A549 (cell line): Measurements from ENCODE around the gene PRKG1. TPM values are rescaled to one million over a fixed set of nuclear protein-coding genes. Genes with fewer than 3 reads are reported as not detected.

Experiments
- ATAC-seq, 2 experiments: fragments of 200-7000 bp in 1 of 2; fragments of >200 bp in 1 of 2; cut with Nextera tagmentation in 1 of 2; cut with Tn5 transposase in 1 of 2; 3 replicates each; pipeline versions ENCODE4 v1.8.0 to v1.9.1; 2018 to 2020; ENCODE audit warnings: mild to moderate bottlenecking in 1 of 2, moderate library complexity in 1 of 2
- CTCF ChIA-PET: fragments of 300-600 bp; sonication (Branson Sonifier 250); formaldehyde crosslinking; extraction: SDS; loops from one replicate; lab custom pipeline; 2021; ENCODE audit warnings: antibody characterized with exemption, inconsistent platforms; lab: Yijun Ruan, JAX
- POLR2A ChIA-PET: fragments of 350-600 bp; formaldehyde crosslinking; extraction: SDS; loops from one replicate; lab custom pipeline; 2021; ENCODE audit warnings: antibody characterized with exemption, inconsistent platforms; lab: Yijun Ruan, JAX
- DNase-seq, 2 experiments: peaks; one replicate each; pipeline versions ENCODE4 v3.0.0 to v3.0.0-alpha.2; 2011 to 2016; ENCODE audit warnings: low read depth in 1 of 2, low spot score in 1 of 2
- FAIRE-seq: peaks from 2 replicates; lab custom pipeline; 2011; peaks lifted over from hg19 to GRCh38; lab: Jason Lieb, UNC
- H3K27ac ChIP-seq, 2 experiments: fragments of >200 bp; sonication (Bioruptor Twin); formaldehyde crosslinking; 3 replicates each; pipeline ENCODE4 v1.5.1; 2016 to 2017
- H3K4me1 ChIP-seq: fragments of >200 bp; sonication (Bioruptor Twin); formaldehyde crosslinking; 3 replicates; pipeline ENCODE4 v1.6.1; 2016
- H3K4me2 ChIP-seq: fragments of >200 bp; sonication (Bioruptor Twin); formaldehyde crosslinking; 3 replicates; pipeline ENCODE4 v1.6.1; 2016
- H3K4me3 ChIP-seq: fragments of >200 bp; sonication (Bioruptor Twin); formaldehyde crosslinking; 3 replicates; pipeline ENCODE4 v1.5.1; 2016
- H3K9me3 ChIP-seq: fragments of >200 bp; sonication (Bioruptor Twin); formaldehyde crosslinking; 3 replicates; pipeline ENCODE4 v1.6.1; 2016
- ATOH8 ChIP-seq: fragments of 250-450 bp; sonication (Bioruptor Pico); IDR thresholded peaks from 2 replicates; pipeline ENCODE4 v1.5.0; 2020; ENCODE audit warnings: low read depth, mild to moderate bottlenecking, moderate library complexity
- BCL3 ChIP-seq: fragments of >200 bp; sonication (Bioruptor Twin); formaldehyde crosslinking; IDR thresholded peaks from 3 replicates; pipeline ENCODE4 v1.6.1; 2016
- CTCF ChIP-seq: fragments of >200 bp; sonication (Bioruptor Twin); formaldehyde crosslinking; IDR thresholded peaks from 3 replicates; pipeline ENCODE4 v1.5.1; 2016
- EHMT2 ChIP-seq: fragments of 200-600 bp; sonication (generic); IDR thresholded peaks from 2 replicates; pipeline ENCODE4 v1.6.1; 2016; ENCODE audit warnings: antibody characterized with exemption, low read depth, mild to moderate bottlenecking, moderate library complexity
- ELK1 ChIP-seq: fragments of 150-350 bp; IDR thresholded peaks from 2 replicates; pipeline ENCODE4 v1.6.1; 2014; ENCODE audit warnings: low read depth, mild to moderate bottlenecking, low read length
- FOSB ChIP-seq: fragments of 250-450 bp; sonication (Bioruptor Pico); IDR thresholded peaks from 2 replicates; pipeline ENCODE4 v1.5.0; 2020; ENCODE audit warnings: mild to moderate bottlenecking, moderate library complexity
- FOSL2 ChIP-seq, 2 experiments: fragments of 450-650 bp in 1 of 2; fragments of >200 bp in 1 of 2; sonication (Bioruptor Twin) in 1 of 2; formaldehyde crosslinking; IDR thresholded peaks; 2 replicates each; pipeline versions ENCODE4 v1.5.0 to v1.6.1; 2016 to 2020; ENCODE audit warnings: mild to moderate bottlenecking in 1 of 2, moderate library complexity in 1 of 2
- FOXS1 ChIP-seq: fragments of 250-450 bp; sonication (Bioruptor Pico); IDR thresholded peaks from 2 replicates; pipeline ENCODE4 v1.5.0; 2020; ENCODE audit warnings: mild to moderate bottlenecking, moderate library complexity
- GATA3 ChIP-seq: IDR thresholded peaks from 2 replicates; pipeline ENCODE4 v1.6.1; 2012; ENCODE audit warnings: borderline replicate concordance
- HDAC2 ChIP-seq: fragments of 200-600 bp; sonication (generic); IDR thresholded peaks from 2 replicates; pipeline ENCODE4 v1.6.1; 2016
- HOXA7 ChIP-seq: fragments of 250-450 bp; sonication (Bioruptor Pico); IDR thresholded peaks from 2 replicates; pipeline ENCODE4 v1.5.0; 2020; ENCODE audit warnings: mild to moderate bottlenecking, moderate library complexity
- HOXB13 ChIP-seq: fragments of 250-450 bp; sonication (Bioruptor Pico); IDR thresholded peaks from 2 replicates; pipeline ENCODE4 v1.5.0; 2020; ENCODE audit warnings: low read depth, mild to moderate bottlenecking, moderate library complexity
- JUN ChIP-seq, 2 experiments: fragments of >200 bp; sonication (Bioruptor Twin); formaldehyde crosslinking; IDR thresholded peaks; 2 replicates in 1 of 2; 3 replicates in 1 of 2; pipeline ENCODE4 v1.6.1; 2016 to 2017
- JUNB ChIP-seq: fragments of >200 bp; sonication (Bioruptor Twin); formaldehyde crosslinking; IDR thresholded peaks from 2 replicates; pipeline ENCODE4 v1.6.1; 2016
- KDM1A ChIP-seq: fragments of 200-600 bp; sonication (generic); IDR thresholded peaks from 2 replicates; pipeline ENCODE4 v1.6.1; 2016; ENCODE audit warnings: low read depth, mild to moderate bottlenecking
- KDM5A ChIP-seq: fragments of 200-600 bp; sonication (generic); IDR thresholded peaks from 2 replicates; pipeline ENCODE4 v1.6.1; 2016; ENCODE audit warnings: antibody characterized with exemption, mild to moderate bottlenecking
- MAZ ChIP-seq: fragments of 150-350 bp; IDR thresholded peaks from 2 replicates; pipeline ENCODE4 v1.6.1; 2014; ENCODE audit warnings: antibody characterized with exemption, low read depth, low read length, borderline replicate concordance
- MYC ChIP-seq: IDR thresholded peaks from 2 replicates; pipeline ENCODE4 v1.6.1; 2012; ENCODE audit warnings: mild to moderate bottlenecking, inconsistent platforms, low read length, improper control_type of control experiment, borderline replicate concordance
- NPAS2 ChIP-seq: fragments of 250-450 bp; sonication (Bioruptor Pico); IDR thresholded peaks from 2 replicates; pipeline ENCODE4 v1.8.0; 2022; ENCODE audit warnings: mild to moderate bottlenecking, moderate library complexity, borderline replicate concordance
- NR3C1 ChIP-seq: fragments of >200 bp; sonication (Bioruptor Twin); formaldehyde crosslinking; IDR thresholded peaks from 3 replicates; pipeline ENCODE4 v1.6.1; 2017
- PBX3 ChIP-seq: IDR thresholded peaks from 2 replicates; pipeline ENCODE4 v1.6.1; 2012
- POLR2A ChIP-seq: IDR thresholded peaks from 2 replicates; pipeline ENCODE4 v1.6.1; 2012; ENCODE audit warnings: mild to moderate bottlenecking, low read length
- RARB ChIP-seq: fragments of 250-450 bp; sonication (Bioruptor Pico); IDR thresholded peaks from 2 replicates; pipeline ENCODE4 v1.8.0; 2021; ENCODE audit warnings: mild to moderate bottlenecking, moderate library complexity
- REST ChIP-seq: fragments of 200-600 bp; sonication (generic); IDR thresholded peaks from 2 replicates; pipeline ENCODE4 v1.6.1; 2016; ENCODE audit warnings: antibody characterized with exemption, mild to moderate bottlenecking, moderate library complexity
- TFCP2L1 ChIP-seq: fragments of 250-450 bp; sonication (Bioruptor Pico); IDR thresholded peaks from 2 replicates; pipeline ENCODE4 v1.5.0; 2021; ENCODE audit warnings: mild to moderate bottlenecking
- TP53 ChIP-seq: fragments of 250-450 bp; sonication (Bioruptor Pico); IDR thresholded peaks from 2 replicates; pipeline ENCODE4 v1.5.0; 2021; ENCODE audit warnings: mild to moderate bottlenecking, moderate library complexity
- USF2 ChIP-seq: fragments of 450-650 bp; IDR thresholded peaks from 2 replicates; pipeline ENCODE4 v1.6.1; 2014; ENCODE audit warnings: antibody characterized with exemption
- WGBS: methylation state at CpG from one replicate; pipeline ENCODE4 v1.1.6; 2017; ENCODE audit errors: missing lambda C conversion rate; 5-methylcytosine and 5-hydroxymethylcytosine counted together
- polyA plus RNA-seq, 4 experiments: library from polyadenylated mRNA; depleted of rRNA in 3 of 4; stranded (reverse); fragments of >200 nt; fragmentation: RNase III in 1 of 4; extraction: RNeasy Plus Mini Kit Qiagen cat#74134 plus additional on column Dnase treatment in 1 of 4; gene quantifications; 2 replicates in 3 of 4; 3 replicates in 1 of 4; pipeline ENCODE4 v1.2.3, GENCODE V29; 2011 to 2017

The PRKG1 gene
- polyA plus RNA-seq, 2 of the 4 experiments (the other 2 are of a cell fraction) = not detected

GRCh38 chr10:51400392-51401096 is 326.3 kb downstream of the PRKG1 start:
- no peak for ATAC-seq
- H3K4me2 ChIP-seq = no peak overlapping the region
- ChIA-PET CTCF (interaction anchor here (4.2 kb wide), 1 partner anchor 11 kb away, joined by 13 read pairs; no protein-coding TSS in a partner anchor), POLR2A (no interaction called here)
- H3K4me3 ChIP-seq = no peak overlapping the region
- WGBS = 11% methylated on average over 8 of the region's 8 CpGs
- no peak overlapping the region for H3K27ac ChIP-seq
- no peaks in the 10 kb centered on the region for H3K4me1 ChIP-seq
- no peak for TF ChIP-seq POLR2A
- TF ChIP-seq FOSB (CRISPR knock-in tag) = no peak
- TF ChIP-seq JUN (IDR thresholded peaks at IDR 0.05) = no peak
- no peak for TF ChIP-seq NPAS2 (CRISPR knock-in tag)
- TF ChIP-seq ELK1 = no peak
- TF ChIP-seq MAZ = no peak
- TF ChIP-seq MYC = no peak
- no peak for TF ChIP-seq PBX3
- TF ChIP-seq TP53 (CRISPR knock-in tag) = no peak
- no peak for TF ChIP-seq HDAC2
- no peak for TF ChIP-seq REST
- no peak for TF ChIP-seq EHMT2
- TF ChIP-seq NR3C1 = no peak
- no peak for TF ChIP-seq RARB (CRISPR knock-in tag)
- no peak for TF ChIP-seq ATOH8 (CRISPR knock-in tag)
- no peak for TF ChIP-seq KDM5A
- no peak for TF ChIP-seq TFCP2L1 (CRISPR knock-in tag)
- no peak for TF ChIP-seq GATA3
- TF ChIP-seq HOXA7 = no peak
- no peak for TF ChIP-seq FOSL2 (IDR thresholded peaks at IDR 0.05)
- no peak for TF ChIP-seq FOSL2 (CRISPR knock-in tag; IDR thresholded peaks at IDR 0.05)
- H3K9me3 ChIP-seq = no peaks in the 10 kb centered on the region
- DNase-seq = no peak
- FAIRE-seq = no peak

- ATAC-seq = no peak
- no peaks in the 10 kb centered on the region for H3K4me1 ChIP-seq
- no peak overlapping the region for H3K4me3 ChIP-seq
- CTCF ChIA-PET = no interaction called here
- WGBS = 2% methylated on average over 1 of the region's 1 CpG
- no peak for DNase-seq
- no peaks in the 10 kb centered on the region for H3K9me3 ChIP-seq
- no peak overlapping the region for H3K4me2 ChIP-seq
- no peak for FAIRE-seq
- no peak overlapping the region for H3K27ac ChIP-seq
- POLR2A ChIA-PET = no interaction called here
- TF ChIP-seq USF2 (no peak), ATOH8 (CRISPR knock-in tag) (no peak), FOXS1 (CRISPR knock-in tag) (no peak), HOXB13 (no peak), BCL3 (no peak), KDM1A (no peak), NR3C1 (no peak), JUNB (no peak), CTCF (no peak)
Measured at GRCh38 chr10:51403521-51403920, 329.2 kb downstream of the PRKG1 start.
